GM23338 (cell line): ENCODE data around the gene SLC25A15. TPM values are rescaled to one million over a fixed set of nuclear protein-coding genes. Genes with fewer than 3 reads are reported as not detected.

ENCODE experiments used
- ATAC-seq: fragments of 200-7000 bp; cut with Tn5 transposase; 3 replicates; pipeline ENCODE4 v1.9.1; 2020
- DNase-seq: peaks from one replicate; pipeline ENCODE4 v3.0.0-alpha.2; 2015; ENCODE audit warnings: low spot score
- H2AFZ ChIP-seq: fragments of 200-600 bp; sonication (generic); 2 replicates; pipeline ENCODE4 v1.8.0; 2016; ENCODE audit warnings: antibody characterized with exemption, mild to moderate bottlenecking, moderate library complexity
- H3F3A ChIP-seq: fragments of 200-600 bp; sonication (generic); replicated peaks from 2 replicates; pipeline ENCODE4 v1.8.0; 2017; ENCODE audit warnings: antibody characterized with exemption, mixed run types, low read depth
- H3K27ac ChIP-seq: fragments of 200-600 bp; sonication (generic); 2 replicates; pipeline ENCODE4 v1.6.1; 2016; ENCODE audit warnings: low read depth
- H3K27me3 ChIP-seq: fragments of 200-600 bp; sonication (generic); 2 replicates; pipeline ENCODE4 v1.8.0; 2016; ENCODE audit warnings: mild to moderate bottlenecking, mixed run types, moderate library complexity; ENCODE audit not compliant: insufficient read depth
- H3K36me3 ChIP-seq: fragments of 200-600 bp; sonication (generic); 2 replicates; pipeline ENCODE4 v1.8.0; 2016; ENCODE audit warnings: mild to moderate bottlenecking; ENCODE audit not compliant: insufficient read depth
- H3K4me1 ChIP-seq: fragments of 200-600 bp; sonication (generic); 2 replicates; pipeline ENCODE4 v1.8.0; 2016; ENCODE audit warnings: mild to moderate bottlenecking, moderate library complexity; ENCODE audit not compliant: insufficient read depth
- H3K4me2 ChIP-seq: fragments of 200-600 bp; sonication (generic); 2 replicates; pipeline ENCODE4 v1.7.1; 2017; ENCODE audit warnings: mixed run types
- H3K4me3 ChIP-seq: fragments of 200-600 bp; sonication (generic); 2 replicates; pipeline ENCODE4 v1.6.1; 2016; ENCODE audit warnings: mixed run types
- H3K79me2 ChIP-seq: fragments of 200-600 bp; sonication (generic); replicated peaks from 2 replicates; pipeline ENCODE4 v1.8.0; 2017; ENCODE audit warnings: mild to moderate bottlenecking; ENCODE audit not compliant: insufficient read depth
- H3K9me2 ChIP-seq: fragments of 200-600 bp; sonication (generic); 2 replicates; pipeline ENCODE4 v1.8.0; 2017; ENCODE audit not compliant: insufficient read depth
- H4K20me1 ChIP-seq: fragments of 200-600 bp; sonication (generic); replicated peaks from 2 replicates; pipeline ENCODE4 v1.8.0; 2017; ENCODE audit warnings: mild to moderate bottlenecking; ENCODE audit not compliant: insufficient read depth
- H3K27ac Mint-ChIP-seq: 2 replicates; pipeline ENCODE4 v1.8.0; 2020; ENCODE audit warnings: inconsistent platforms, mild to moderate bottlenecking, moderate library complexity, mixed read lengths
- H3K27me3 Mint-ChIP-seq: 3 replicates; pipeline ENCODE4 v1.8.0; 2022; ENCODE audit warnings: low read depth, mild to moderate bottlenecking, moderate library complexity, mixed read lengths, inconsistent platforms; ENCODE audit not compliant: insufficient read depth, poor library complexity
- H3K36me3 Mint-ChIP-seq: 3 replicates; pipeline ENCODE4 v1.8.0; 2021; ENCODE audit warnings: low read depth, mild to moderate bottlenecking, inconsistent platforms, moderate library complexity, mixed read lengths
- H3K4me1 Mint-ChIP-seq: 3 replicates; pipeline ENCODE4 v1.8.0; 2020; ENCODE audit warnings: mild to moderate bottlenecking, inconsistent platforms, mixed read lengths
- H3K4me3 Mint-ChIP-seq: 3 replicates; pipeline ENCODE4 v1.8.0; 2021; ENCODE audit warnings: moderate library complexity, mild to moderate bottlenecking, inconsistent platforms, mixed read lengths
- H3K9me3 Mint-ChIP-seq: 3 replicates; pipeline ENCODE4 v1.8.0; 2020; ENCODE audit warnings: moderate library complexity, mild to moderate bottlenecking, inconsistent platforms, mixed read lengths
- CREB1 ChIP-seq: fragments of 250-450 bp; sonication (Bioruptor Pico); IDR thresholded peaks from 2 replicates; pipeline ENCODE4 v1.5.0; 2020; ENCODE audit warnings: low read depth, mild to moderate bottlenecking, moderate library complexity
- ETS1 ChIP-seq: IDR thresholded peaks from 2 replicates; pipeline ENCODE4 v1.6.1; 2016; ENCODE audit warnings: antibody characterized with exemption
- EZH2 ChIP-seq: fragments of 200-600 bp; sonication (generic); IDR thresholded peaks from one replicate; pipeline ENCODE4 v1.8.0; 2017; ENCODE audit warnings: antibody characterized with exemption, mild to moderate bottlenecking, low read depth; ENCODE audit not compliant: unreplicated experiment
- EZH2phosphoT487 ChIP-seq: fragments of 200-600 bp; sonication (generic); IDR thresholded peaks from one replicate; pipeline ENCODE4 v1.8.1; 2018; ENCODE audit warnings: antibody characterized with exemption; ENCODE audit not compliant: unreplicated experiment
- JUNB ChIP-seq: IDR thresholded peaks from one replicate; pipeline ENCODE4 v1.6.1; 2016; ENCODE audit warnings: antibody characterized with exemption; ENCODE audit not compliant: unreplicated experiment
- NANOG ChIP-seq: IDR thresholded peaks from 2 replicates; pipeline ENCODE4 v1.6.1; 2016; ENCODE audit warnings: antibody characterized with exemption, borderline replicate concordance
- POLR2AphosphoS5 ChIP-seq: IDR thresholded peaks from 2 replicates; pipeline ENCODE4 v1.6.1; 2016; ENCODE audit warnings: antibody characterized with exemption, low read depth
- STAT1 ChIP-seq: IDR thresholded peaks from one replicate; pipeline ENCODE4 v1.6.1; 2016; ENCODE audit warnings: antibody characterized with exemption; ENCODE audit not compliant: unreplicated experiment
- ZNF114 ChIP-seq: fragments of 250-450 bp; sonication (Bioruptor Pico); IDR thresholded peaks from 2 replicates; pipeline ENCODE4 v1.5.0; 2020; ENCODE audit warnings: mild to moderate bottlenecking, moderate library complexity
- ZNF331 ChIP-seq: fragments of 250-450 bp; sonication (Bioruptor Pico); IDR thresholded peaks from 2 replicates; pipeline ENCODE4 v1.5.0; 2020; ENCODE audit warnings: low read depth, mild to moderate bottlenecking, moderate library complexity
- polyA plus RNA-seq: library from polyadenylated mRNA; unstranded; fragments of >200 nt; fragmentation: Nextera tagmentation; extraction: Ambion mirVana; gene quantifications from 2 replicates; pipeline ENCODE4 v1.2.1, GENCODE V29; 2016
- total RNA-seq: library from RNA; depleted of rRNA; stranded (reverse); fragments of >200 nt; shearing (Covaris generic); gene quantifications from 2 replicates; pipeline ENCODE4 v1.2.3, GENCODE V29; 2014
- TF ChIP-seq, protein P1 (sequence below): IDR thresholded peaks from one replicate; pipeline ENCODE4 v1.6.1; 2018; ENCODE audit warnings: antibody characterized with exemption; ENCODE audit not compliant: unreplicated experiment
- TF ChIP-seq, protein P2 (sequence below), 2 experiments: fragments of 200-600 bp in 1 of 2; sonication (generic) in 1 of 2; conservative IDR thresholded peaks; 2 replicates each; pipeline versions ENCODE4 v1.5.1 to v1.6.1; 2016 to 2017; ENCODE audit warnings: antibody characterized with exemption in 2 of 2, low read depth in 2 of 2, mild to moderate bottlenecking in 2 of 2, moderate library complexity in 1 of 2
- TF ChIP-seq, protein P3 (sequence below): fragments of 250-450 bp; sonication (Bioruptor Pico); IDR thresholded peaks from 2 replicates; pipeline ENCODE4 v1.5.0; 2020; ENCODE audit warnings: mild to moderate bottlenecking, moderate library complexity

Gene SLC25A15
- total and polyA plus RNA-seq, 2 experiments from 2014 or later: 6.5 to 32.6 TPM

- Mint-ChIP-seq H3K27me3 (peaks cover 2% of the 10 kb centered on the region), H3K36me3 (no peaks in the 10 kb centered on the region), H3K4me3 (no peak overlapping the region), H3K4me1 (peaks cover 11% of the 10 kb centered on the region), H3K27ac (no peak overlapping the region), H3K9me3 (no peaks in the 10 kb centered on the region)
- Histone ChIP-seq H3K27ac (no peak overlapping the region), H2AFZ (no peak overlapping the region), H3K4me3 (no peak overlapping the region), H3K36me3 (no peaks in the 10 kb centered on the region), H3F3A (no peaks in the 10 kb centered on the region), H4K20me1 (no peaks in the 10 kb centered on the region), H3K4me1 (peaks cover 5% of the 10 kb centered on the region), H3K9me2 (no peaks in the 10 kb centered on the region), H3K79me2 (peaks cover 15% of the 10 kb centered on the region), H3K4me2 (no peak overlapping the region), H3K27me3 (no peaks in the 10 kb centered on the region)
- ATAC-seq (no peak), DNase-seq (no peak)
- TF ChIP-seq JUNB: no peak
- TF ChIP-seq, protein P1, sequence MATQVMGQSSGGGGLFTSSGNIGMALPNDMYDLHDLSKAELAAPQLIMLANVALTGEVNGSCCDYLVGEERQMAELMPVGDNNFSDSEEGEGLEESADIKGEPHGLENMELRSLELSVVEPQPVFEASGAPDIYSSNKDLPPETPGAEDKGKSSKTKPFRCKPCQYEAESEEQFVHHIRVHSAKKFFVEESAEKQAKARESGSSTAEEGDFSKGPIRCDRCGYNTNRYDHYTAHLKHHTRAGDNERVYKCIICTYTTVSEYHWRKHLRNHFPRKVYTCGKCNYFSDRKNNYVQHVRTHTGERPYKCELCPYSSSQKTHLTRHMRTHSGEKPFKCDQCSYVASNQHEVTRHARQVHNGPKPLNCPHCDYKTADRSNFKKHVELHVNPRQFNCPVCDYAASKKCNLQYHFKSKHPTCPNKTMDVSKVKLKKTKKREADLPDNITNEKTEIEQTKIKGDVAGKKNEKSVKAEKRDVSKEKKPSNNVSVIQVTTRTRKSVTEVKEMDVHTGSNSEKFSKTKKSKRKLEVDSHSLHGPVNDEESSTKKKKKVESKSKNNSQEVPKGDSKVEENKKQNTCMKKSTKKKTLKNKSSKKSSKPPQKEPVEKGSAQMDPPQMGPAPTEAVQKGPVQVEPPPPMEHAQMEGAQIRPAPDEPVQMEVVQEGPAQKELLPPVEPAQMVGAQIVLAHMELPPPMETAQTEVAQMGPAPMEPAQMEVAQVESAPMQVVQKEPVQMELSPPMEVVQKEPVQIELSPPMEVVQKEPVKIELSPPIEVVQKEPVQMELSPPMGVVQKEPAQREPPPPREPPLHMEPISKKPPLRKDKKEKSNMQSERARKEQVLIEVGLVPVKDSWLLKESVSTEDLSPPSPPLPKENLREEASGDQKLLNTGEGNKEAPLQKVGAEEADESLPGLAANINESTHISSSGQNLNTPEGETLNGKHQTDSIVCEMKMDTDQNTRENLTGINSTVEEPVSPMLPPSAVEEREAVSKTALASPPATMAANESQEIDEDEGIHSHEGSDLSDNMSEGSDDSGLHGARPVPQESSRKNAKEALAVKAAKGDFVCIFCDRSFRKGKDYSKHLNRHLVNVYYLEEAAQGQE: no peak
- TF ChIP-seq, protein P2, sequence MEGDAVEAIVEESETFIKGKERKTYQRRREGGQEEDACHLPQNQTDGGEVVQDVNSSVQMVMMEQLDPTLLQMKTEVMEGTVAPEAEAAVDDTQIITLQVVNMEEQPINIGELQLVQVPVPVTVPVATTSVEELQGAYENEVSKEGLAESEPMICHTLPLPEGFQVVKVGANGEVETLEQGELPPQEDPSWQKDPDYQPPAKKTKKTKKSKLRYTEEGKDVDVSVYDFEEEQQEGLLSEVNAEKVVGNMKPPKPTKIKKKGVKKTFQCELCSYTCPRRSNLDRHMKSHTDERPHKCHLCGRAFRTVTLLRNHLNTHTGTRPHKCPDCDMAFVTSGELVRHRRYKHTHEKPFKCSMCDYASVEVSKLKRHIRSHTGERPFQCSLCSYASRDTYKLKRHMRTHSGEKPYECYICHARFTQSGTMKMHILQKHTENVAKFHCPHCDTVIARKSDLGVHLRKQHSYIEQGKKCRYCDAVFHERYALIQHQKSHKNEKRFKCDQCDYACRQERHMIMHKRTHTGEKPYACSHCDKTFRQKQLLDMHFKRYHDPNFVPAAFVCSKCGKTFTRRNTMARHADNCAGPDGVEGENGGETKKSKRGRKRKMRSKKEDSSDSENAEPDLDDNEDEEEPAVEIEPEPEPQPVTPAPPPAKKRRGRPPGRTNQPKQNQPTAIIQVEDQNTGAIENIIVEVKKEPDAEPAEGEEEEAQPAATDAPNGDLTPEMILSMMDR (conservative IDR thresholded peaks at IDR 0.05; ENCODE audit: low read depth in 2 of 2): no peak
- no peak for TF ChIP-seq STAT1
- TF ChIP-seq ETS1: no peak
- no peak for TF ChIP-seq EZH2
- TF ChIP-seq NANOG: no peak
- TF ChIP-seq, protein P3, sequence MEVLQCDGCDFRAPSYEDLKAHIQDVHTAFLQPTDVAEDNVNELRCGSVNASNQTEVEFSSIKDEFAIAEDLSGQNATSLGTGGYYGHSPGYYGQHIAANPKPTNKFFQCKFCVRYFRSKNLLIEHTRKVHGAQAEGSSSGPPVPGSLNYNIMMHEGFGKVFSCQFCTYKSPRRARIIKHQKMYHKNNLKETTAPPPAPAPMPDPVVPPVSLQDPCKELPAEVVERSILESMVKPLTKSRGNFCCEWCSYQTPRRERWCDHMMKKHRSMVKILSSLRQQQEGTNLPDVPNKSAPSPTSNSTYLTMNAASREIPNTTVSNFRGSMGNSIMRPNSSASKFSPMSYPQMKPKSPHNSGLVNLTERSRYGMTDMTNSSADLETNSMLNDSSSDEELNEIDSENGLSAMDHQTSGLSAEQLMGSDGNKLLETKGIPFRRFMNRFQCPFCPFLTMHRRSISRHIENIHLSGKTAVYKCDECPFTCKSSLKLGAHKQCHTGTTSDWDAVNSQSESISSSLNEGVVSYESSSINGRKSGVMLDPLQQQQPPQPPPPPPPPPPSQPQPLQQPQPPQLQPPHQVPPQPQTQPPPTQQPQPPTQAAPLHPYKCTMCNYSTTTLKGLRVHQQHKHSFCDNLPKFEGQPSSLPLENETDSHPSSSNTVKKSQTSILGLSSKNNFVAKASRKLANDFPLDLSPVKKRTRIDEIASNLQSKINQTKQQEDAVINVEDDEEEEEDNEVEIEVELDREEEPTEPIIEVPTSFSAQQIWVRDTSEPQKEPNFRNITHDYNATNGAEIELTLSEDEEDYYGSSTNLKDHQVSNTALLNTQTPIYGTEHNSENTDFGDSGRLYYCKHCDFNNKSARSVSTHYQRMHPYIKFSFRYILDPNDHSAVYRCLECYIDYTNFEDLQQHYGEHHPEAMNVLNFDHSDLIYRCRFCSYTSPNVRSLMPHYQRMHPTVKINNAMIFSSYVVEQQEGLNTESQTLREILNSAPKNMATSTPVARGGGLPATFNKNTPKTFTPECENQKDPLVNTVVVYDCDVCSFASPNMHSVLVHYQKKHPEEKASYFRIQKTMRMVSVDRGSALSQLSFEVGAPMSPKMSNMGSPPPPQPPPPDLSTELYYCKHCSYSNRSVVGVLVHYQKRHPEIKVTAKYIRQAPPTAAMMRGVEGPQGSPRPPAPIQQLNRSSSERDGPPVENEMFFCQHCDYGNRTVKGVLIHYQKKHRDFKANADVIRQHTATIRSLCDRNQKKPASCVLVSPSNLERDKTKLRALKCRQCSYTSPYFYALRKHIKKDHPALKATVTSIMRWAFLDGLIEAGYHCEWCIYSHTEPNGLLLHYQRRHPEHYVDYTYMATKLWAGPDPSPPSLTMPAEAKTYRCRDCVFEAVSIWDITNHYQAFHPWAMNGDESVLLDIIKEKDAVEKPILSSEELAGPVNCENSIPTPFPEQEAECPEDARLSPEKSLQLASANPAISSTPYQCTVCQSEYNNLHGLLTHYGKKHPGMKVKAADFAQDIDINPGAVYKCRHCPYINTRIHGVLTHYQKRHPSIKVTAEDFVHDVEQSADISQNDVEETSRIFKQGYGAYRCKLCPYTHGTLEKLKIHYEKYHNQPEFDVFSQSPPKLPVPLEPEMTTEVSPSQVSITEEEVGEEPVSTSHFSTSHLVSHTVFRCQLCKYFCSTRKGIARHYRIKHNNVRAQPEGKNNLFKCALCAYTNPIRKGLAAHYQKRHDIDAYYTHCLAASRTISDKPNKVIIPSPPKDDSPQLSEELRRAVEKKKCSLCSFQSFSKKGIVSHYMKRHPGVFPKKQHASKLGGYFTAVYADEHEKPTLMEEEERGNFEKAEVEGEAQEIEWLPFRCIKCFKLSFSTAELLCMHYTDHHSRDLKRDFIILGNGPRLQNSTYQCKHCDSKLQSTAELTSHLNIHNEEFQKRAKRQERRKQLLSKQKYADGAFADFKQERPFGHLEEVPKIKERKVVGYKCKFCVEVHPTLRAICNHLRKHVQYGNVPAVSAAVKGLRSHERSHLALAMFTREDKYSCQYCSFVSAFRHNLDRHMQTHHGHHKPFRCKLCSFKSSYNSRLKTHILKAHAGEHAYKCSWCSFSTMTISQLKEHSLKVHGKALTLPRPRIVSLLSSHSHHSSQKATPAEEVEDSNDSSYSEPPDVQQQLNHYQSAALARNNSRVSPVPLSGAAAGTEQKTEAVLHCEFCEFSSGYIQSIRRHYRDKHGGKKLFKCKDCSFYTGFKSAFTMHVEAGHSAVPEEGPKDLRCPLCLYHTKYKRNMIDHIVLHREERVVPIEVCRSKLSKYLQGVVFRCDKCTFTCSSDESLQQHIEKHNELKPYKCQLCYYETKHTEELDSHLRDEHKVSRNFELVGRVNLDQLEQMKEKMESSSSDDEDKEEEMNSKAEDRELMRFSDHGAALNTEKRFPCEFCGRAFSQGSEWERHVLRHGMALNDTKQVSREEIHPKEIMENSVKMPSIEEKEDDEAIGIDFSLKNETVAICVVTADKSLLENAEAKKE (CRISPR knock-in tag): no peak
- no peak for TF ChIP-seq CREB1 (CRISPR knock-in tag)
- TF ChIP-seq ZNF114 (CRISPR knock-in tag): no peak
- no peak for TF ChIP-seq EZH2phosphoT487
- no peak for TF ChIP-seq POLR2AphosphoS5
- no peak for TF ChIP-seq ZNF331 (CRISPR knock-in tag)
These were observed 16.5 kb upstream of the SLC25A15 start for GRCh38 chr13:40772765-40773473.
